HCT116 (cell line): ENCODE results near the gene TXLNG. TPM values are rescaled to one million over a fixed set of nuclear protein-coding genes. Genes with fewer than 3 reads are reported as not detected.
"Not testable (repeated sequence)": the region's sequence is repeated elsewhere in the genome, so short reads cannot be mapped to it uniquely, and the experiment has no call there.

Experiments
- ATAC-seq: fragments of 200-7000 bp; cut with Tn5 transposase; 2 replicates; pipeline ENCODE4 v1.9.1; 2020; ENCODE audit warnings: mild to moderate bottlenecking, moderate library complexity
- BruUV-seq: library from RNA; stranded (reverse); fragments of 400-500 nt; replicated peaks from 2 replicates; lab custom pipeline; 2021; lab: Mats Ljungman, UMichigan
- CTCF ChIA-PET: fragments of 300-600 bp; sonication (Branson Sonifier 250); formaldehyde crosslinking; loops from one replicate; lab custom pipeline; 2021; ENCODE audit warnings: antibody characterized with exemption; lab: Charles Lee
- POLR2A ChIA-PET: fragments of 300-600, 350-600 bp; sonication (Branson Sonifier 250); formaldehyde crosslinking; loops from one replicate; lab custom pipeline; 2021; ENCODE audit warnings: antibody characterized with exemption; lab: Charles Lee
- RAD21 ChIA-PET, 2 experiments: fragments of 300-600 bp; sonication (Branson Sonifier 250); formaldehyde crosslinking; loops; one replicate each; lab custom pipeline; 2023; ENCODE audit warnings: low total read pairs in 2 of 2; ENCODE audit not compliant: uncharacterized antibody in 2 of 2, unreplicated experiment in 2 of 2, low non-redundant PET in 1 of 2; lab: Charles Lee
- DNase-seq: peaks from one replicate; pipeline ENCODE4 v3.0.0-alpha.2; 2010; ENCODE audit warnings: low read depth, low spot score
- H2AFZ ChIP-seq: fragments of 200-600 bp; shearing (Covaris generic), sonication (generic); 2 replicates; pipeline ENCODE4 v1.6.1; 2017; ENCODE audit warnings: low read depth, mixed run types, mixed read lengths, antibody characterized with exemption, low read length; ENCODE audit not compliant: poor library complexity, severe bottlenecking
- H3K27ac ChIP-seq: 2 replicates; pipeline ENCODE4 v1.5.1; 2012; ENCODE audit warnings: low read depth, low read length
- H3K27me3 ChIP-seq: fragments of 200-600 bp; sonication (generic); 2 replicates; pipeline ENCODE4 v1.6.1; 2016; ENCODE audit warnings: mixed run types, low read length, mixed read lengths; ENCODE audit not compliant: insufficient read depth
- H3K36me3 ChIP-seq, 2 experiments: fragments of 200-500 bp in 1 of 2; fragments of 200-600 bp in 1 of 2; sonication (Bioruptor generic) in 1 of 2; sonication (generic) in 1 of 2; 2 replicates each; pipeline versions ENCODE4 v1.5.1 to v1.6.1; 2014 to 2016; ENCODE audit warnings: low read length in 2 of 2, inconsistent platforms in 1 of 2, mixed read lengths in 1 of 2, mixed run types in 1 of 2; ENCODE audit not compliant: insufficient read depth in 2 of 2, control insufficient read depth in 1 of 2
- H3K4me1 ChIP-seq, 2 experiments: fragments of 200-600 bp in 1 of 2; sonication (generic) in 1 of 2; 2 replicates each; pipeline versions ENCODE4 v1.5.1 to v1.6.1; 2012 to 2017; ENCODE audit warnings: low read length in 2 of 2, inconsistent platforms in 1 of 2, mild to moderate bottlenecking in 1 of 2, mixed read lengths in 1 of 2, mixed run types in 1 of 2, moderate library complexity in 1 of 2; ENCODE audit not compliant: insufficient read depth in 2 of 2, control insufficient read depth in 1 of 2
- H3K4me2 ChIP-seq: fragments of 200-600 bp; sonication (generic); 2 replicates; pipeline ENCODE4 v1.6.1; 2017; ENCODE audit warnings: mixed run types, low read length, mixed read lengths
- H3K4me3 ChIP-seq, 2 experiments: fragments of 200-600 bp in 1 of 2; sonication (generic) in 1 of 2; replicated peaks in 1 of 2; 2 replicates each; pipeline ENCODE4 v1.5.1; 2011 to 2016; ENCODE audit warnings: low read length in 2 of 2, control low read depth in 1 of 2, low read depth in 1 of 2, mild to moderate bottlenecking in 1 of 2, mixed read lengths in 1 of 2, mixed run types in 1 of 2
- H3K79me2 ChIP-seq: fragments of 200-600 bp; sonication (generic); 2 replicates; pipeline ENCODE4 v1.6.1; 2017; ENCODE audit warnings: mild to moderate bottlenecking, mixed run types, low read length, moderate library complexity, mixed read lengths; ENCODE audit not compliant: insufficient read depth
- H3K9ac ChIP-seq: fragments of 200-600 bp; sonication (generic); 2 replicates; pipeline ENCODE4 v1.6.1; 2016; ENCODE audit warnings: low read length, mixed read lengths
- H3K9me2 ChIP-seq: fragments of 200-600 bp; sonication (generic), shearing (Covaris generic); 2 replicates; pipeline ENCODE4 v1.6.1; 2017; ENCODE audit warnings: mixed run types, mild to moderate bottlenecking, moderate library complexity; ENCODE audit not compliant: insufficient read depth
- H3K9me3 ChIP-seq, 2 experiments: fragments of 200-500 bp in 1 of 2; fragments of 200-600 bp in 1 of 2; sonication (Bioruptor generic) in 1 of 2; sonication (generic) in 1 of 2; 2 replicates each; pipeline ENCODE4 v1.6.1; 2014 to 2017; ENCODE audit warnings: low read length in 2 of 2, mixed read lengths in 2 of 2, inconsistent platforms in 1 of 2, low read depth in 1 of 2, mild to moderate bottlenecking in 1 of 2, mixed run types in 1 of 2, moderate library complexity in 1 of 2; ENCODE audit not compliant: control insufficient read depth in 1 of 2, insufficient read depth in 1 of 2
- H4K20me1 ChIP-seq: fragments of 200-600 bp; sonication (generic), shearing (Covaris generic); 2 replicates; pipeline ENCODE4 v1.6.1; 2017; ENCODE audit warnings: mixed run types, mild to moderate bottlenecking, moderate library complexity; ENCODE audit not compliant: insufficient read depth
- CEBPB ChIP-seq: IDR thresholded peaks from 2 replicates; pipeline ENCODE4 v1.6.1; 2012; ENCODE audit warnings: low read depth
- ELF1 ChIP-seq: IDR thresholded peaks from 2 replicates; pipeline ENCODE4 v1.6.1; 2012; ENCODE audit warnings: low read depth, borderline replicate concordance
- FOSL1 ChIP-seq: IDR thresholded peaks from 2 replicates; pipeline ENCODE4 v1.6.1; 2012; ENCODE audit warnings: low read depth
- REST ChIP-seq: IDR thresholded peaks from 2 replicates; pipeline ENCODE4 v1.6.1; 2012; ENCODE audit warnings: low read depth
- YY1 ChIP-seq: IDR thresholded peaks from 2 replicates; pipeline ENCODE4 v1.6.1; 2011; ENCODE audit warnings: low read length, low read depth, moderate library complexity, mild to moderate bottlenecking; ENCODE audit not compliant: insufficient replicate concordance; ENCODE audit errors: extremely low read depth
- intact Hi-C: fragments of 100-400 bp; cut with micrococcal nuclease; formaldehyde crosslinking; loops from 2 replicates; pipeline ENCODE4 v1.10.0; 2022
- total RNA-seq: library from RNA; stranded (reverse); gene quantifications from one replicate; pipeline ENCODE4 v1.2.1, GENCODE V29; 2021; ENCODE audit not compliant: unreplicated experiment

The TXLNG gene
- total RNA-seq, 1 experiment from 2014 or later, result 22.9 TPM

DNA sequence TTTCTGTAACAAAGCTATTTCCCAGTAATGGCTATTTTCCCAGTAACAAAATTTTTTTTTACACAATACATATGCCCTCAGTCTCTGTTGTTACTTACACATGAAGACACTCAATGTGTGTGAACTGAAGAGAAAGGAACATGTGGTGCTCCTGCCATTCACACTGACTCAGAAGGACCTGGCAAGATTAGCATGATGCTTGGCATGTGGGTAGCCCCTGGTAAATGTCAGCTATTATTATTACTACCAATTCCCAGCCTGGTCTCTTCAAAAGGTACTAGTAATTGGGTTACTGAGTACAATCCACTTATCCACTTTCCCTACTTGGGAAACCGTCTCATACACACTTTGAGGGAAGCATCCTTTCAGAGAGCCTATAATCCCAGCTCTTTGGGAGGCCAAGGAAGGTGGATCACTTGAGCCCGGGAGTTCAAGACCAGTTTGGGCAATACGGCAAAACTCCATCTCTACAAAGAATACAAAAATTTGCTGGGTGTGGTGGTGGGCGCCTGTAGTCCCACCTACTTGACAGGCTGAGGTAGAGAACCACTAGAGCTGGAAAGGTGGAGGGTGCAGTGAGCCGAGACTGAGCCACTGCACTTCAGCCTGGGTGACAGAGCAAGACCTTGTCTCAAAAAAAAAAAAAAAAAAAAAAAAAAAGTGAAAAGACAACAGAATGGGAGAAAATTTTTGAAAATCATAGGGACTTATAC is 69.3 kb downstream of the TXLNG start:
- ChIA-PET RAD21 (no interaction called here), POLR2A (no interaction called here), CTCF (interaction anchor here (0.9 kb wide), 1 partner anchor 191 kb away, joined by 5 read pairs; no protein-coding TSS in a partner anchor)
- no peaks in the 10 kb centered on the region for H3K9me2 ChIP-seq
- no peak overlapping the region for H3K9ac ChIP-seq
- H3K9me3 ChIP-seq, result no peaks in the 10 kb centered on the region
- H3K4me3 ChIP-seq, result no peak overlapping the region
- TF ChIP-seq ELF1 (no peak), REST (no peak), YY1 (no peak), CEBPB (no peak)
- H3K4me1 ChIP-seq, result peaks cover 0 to 13% of the 10 kb centered on the region in 2 experiments; a peak in 1 of 4 replicates
- H3K27me3 ChIP-seq, result no peaks in the 10 kb centered on the region
- H3K4me2 ChIP-seq, result no peak overlapping the region
- peaks cover 26 to 27% of the 10 kb centered on the region in 2 experiments for H3K36me3 ChIP-seq
- no peak overlapping the region for H2AFZ ChIP-seq
- intact Hi-C loops, result no loop called here
- no peak for DNase-seq
- no TSS peak for BruUV-seq
- peaks cover 86% of the 10 kb centered on the region for H3K79me2 ChIP-seq
- no peak overlapping the region for H3K27ac ChIP-seq
- no peaks in the 10 kb centered on the region for H4K20me1 ChIP-seq
- no peak for ATAC-seq

DNA sequence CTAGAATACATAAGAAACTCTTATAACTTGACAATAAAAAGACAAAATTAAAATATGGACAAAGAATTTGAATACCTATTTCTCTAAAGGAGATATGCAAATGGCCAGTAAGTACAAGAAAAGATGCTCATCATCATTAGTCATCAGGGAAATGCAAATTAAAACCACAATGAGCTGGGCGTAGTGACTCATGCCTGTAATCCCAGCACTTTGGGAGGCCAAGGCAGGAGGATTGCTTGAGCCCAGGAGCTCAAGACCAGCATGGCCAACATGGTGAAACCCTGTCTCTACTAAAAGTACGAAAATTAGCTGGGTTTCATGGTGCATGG is 69.8 kb downstream of the TXLNG start:
- RAD21 ChIA-PET, H3K27me3 ChIP-seq, DNase-seq, intact Hi-C loops, H3K9ac ChIP-seq, H4K20me1 ChIP-seq, H2AFZ ChIP-seq, ATAC-seq, H3K9me2 ChIP-seq, H3K27ac ChIP-seq, POLR2A ChIA-PET, H3K9me3 ChIP-seq, H3K4me3 ChIP-seq, BruUV-seq, H3K4me2 ChIP-seq: not testable (repeated sequence)
- Histone ChIP-seq H3K36me3 (peaks cover 26 to 27% of the 10 kb centered on the region in 2 experiments), H3K79me2 (peaks cover 88% of the 10 kb centered on the region), H3K4me1 (peaks cover 0 to 13% of the 10 kb centered on the region in 2 experiments; a peak in 1 of 4 replicates)
- TF ChIP-seq FOSL1, result peak; percentile 26
- CTCF ChIA-PET, result interaction anchor here (0.9 kb wide), 1 partner anchor 190 kb away, joined by 5 read pairs; no protein-coding TSS in a partner anchor
